ENCODE results near the gene OGFR.
A peak's percentile ranks its signal among the peaks of the same experiment; 100 is the strongest.

Gene OGFR

GRCh38 chr20:62828051-62828450 lies 23.4 kb downstream of the OGFR start:
- no peak for DNase-seq

- DNase-seq = no peak
Measured at GRCh38 chr20:62828511-62829230, 24.0 kb downstream of the OGFR start.

GRCh38 chr20:62829231-62830230 lies 24.9 kb downstream of the OGFR start:
- no peak for DNase-seq

- DNase-seq = no peak
Measured at GRCh38 chr20:62830251-62830650, 25.6 kb downstream of the OGFR start.

- no peak for DNase-seq
Measured at GRCh38 chr20:62830821-62831220, 26.2 kb downstream of the OGFR start.

GRCh38 chr20:62831361-62831788 lies 26.7 kb downstream of the OGFR start:
- DNase-seq = no peak

GRCh38 chr20:62831854-62832211 lies 27.2 kb downstream of the OGFR start:
- DNase-seq = no peak

- DNase-seq = peak; percentile 33
Measured at GRCh38 chr20:62832212-62832922, 27.7 kb downstream of the OGFR start.

- no peak for DNase-seq
Measured at GRCh38 chr20:62832951-62833391, 28.3 kb downstream of the OGFR start.

- no peak for DNase-seq
Measured at GRCh38 chr20:62834967-62835730, 30.5 kb downstream of the OGFR start.

GRCh38 chr20:62835931-62836861 lies 31.6 kb downstream of the OGFR start:
- no peak for DNase-seq

GRCh38 chr20:62836967-62837490 lies 32.4 kb downstream of the OGFR start:
- DNase-seq = no peak

GRCh38 chr20:62837790-62838127 lies 33.1 kb downstream of the OGFR start:
- DNase-seq = no peak

- DNase-seq = no peak
Measured at GRCh38 chr20:62838128-62838891, 33.7 kb downstream of the OGFR start.

- no peak for DNase-seq
Measured at GRCh38 chr20:62839261-62839660, 34.6 kb downstream of the OGFR start.

GRCh38 chr20:62839816-62840215 lies 35.2 kb downstream of the OGFR start:
- DNase-seq = no peak

- no peak for DNase-seq
Measured at GRCh38 chr20:62840244-62841197, 35.9 kb downstream of the OGFR start.

GRCh38 chr20:62841705-62842212 lies 37.1 kb downstream of the OGFR start:
- DNase-seq = no peak

- DNase-seq = no peak
Measured at GRCh38 chr20:62843656-62844055, 39.0 kb downstream of the OGFR start.
